Ovary (tissue), 9 donors: ENCODE data around the gene SLIT1. TPM values are rescaled to one million over a fixed set of nuclear protein-coding genes. Genes with fewer than 3 reads are reported as not detected.

ENCODE experiments used
- DNase-seq, 5 donors: peaks; one replicate each; pipeline ENCODE4 v3.0.0-alpha.2; 2019 to 2020
- H3K27ac ChIP-seq, 2 donors: fragments of 200-600 bp; one replicate each; pipeline versions ENCODE4 v1.5.1 to v1.8.0; 2019 to 2022
- H3K27me3 ChIP-seq: fragments of 200-600 bp; one replicate; pipeline ENCODE4 v1.8.0; 2022
- H3K36me3 ChIP-seq: fragments of 200-600 bp; sonication (generic); one replicate; pipeline ENCODE4 v1.5.1; 2019
- H3K4me1 ChIP-seq: one replicate; pipeline ENCODE4 v1.8.1; 2013; ENCODE audit warnings: mild to moderate bottlenecking, moderate library complexity; ENCODE audit not compliant: insufficient read depth
- H3K4me3 ChIP-seq: fragments of 200-600 bp; sonication (generic); one replicate; pipeline ENCODE4 v1.5.1; 2017
- H3K9me3 ChIP-seq, 2 donors: fragments of 200-600 bp in 1 of 2; sonication (generic) in 1 of 2; one replicate each; pipeline versions ENCODE4 v1.5.1 to v1.8.1; 2013 to 2019; ENCODE audit warnings: mild to moderate bottlenecking in 1 of 2, moderate library complexity in 1 of 2
- EP300 ChIP-seq: sonication (generic); formaldehyde crosslinking; IDR thresholded peaks from one replicate; pipeline ENCODE4 v1.6.1; 2017; ENCODE audit warnings: antibody characterized with exemption
- POLR2A ChIP-seq: fragments of 450-650 bp; IDR thresholded peaks from one replicate; pipeline ENCODE4 v1.6.1; 2017; ENCODE audit warnings: antibody characterized with exemption, mild to moderate bottlenecking, moderate library complexity
- WGBS, 3 donors: extraction: QIAGEN DNeasy Blood & Tissue Kit in 1 of 3; methylation state at CpG; one replicate each; pipeline versions ENCODE4 v1.1.5 to v1.1.7; 2013 to 2017; 5-methylcytosine and 5-hydroxymethylcytosine counted together
- intact Hi-C, 4 donors: fragments of 100-400 bp; cut with DNase I; formaldehyde crosslinking; loops; one replicate each; pipeline versions ENCODE4 v1.11.0 to v1.15.1; 2022 to 2023
- polyA plus RNA-seq, 2 donors: library from polyadenylated mRNA; stranded (reverse); fragments of 200-250 nt in 1 of 2; fragments of 350-450 nt in 1 of 2; fragmentation: Illumina TruSeq in 1 of 2; extraction: RNeasy Lipid Tissue Mini Kit (QIAGEN cat#74804) in 1 of 2; gene quantifications; one replicate each; pipeline ENCODE4 v1.2.3, GENCODE V29; 2013 to 2014
- total RNA-seq, 7 donors: library from RNA; depleted of rRNA in 2 of 7; stranded (reverse); fragments of >200 nt in 2 of 7; fragmentation: NEBNext Ultra II Directional in 3 of 7; extraction: Animal tissue kit (Norgen Biotek cat#: 25700) in 3 of 7; gene quantifications; one replicate each; pipeline versions ENCODE4 v1.1.0 to v1.2.4, GENCODE V29; 2016 to 2023
- TF ChIP-seq, protein P1 (sequence below), 3 donors: fragments of 450-650 bp in 2 of 3; fragments of 200-600 bp in 1 of 3; IDR thresholded peaks; one replicate each; pipeline versions ENCODE4 v1.5.1 to v1.8.0; 2016 to 2022; ENCODE audit warnings: antibody characterized with exemption in 3 of 3, mild to moderate bottlenecking in 1 of 3
- donor health status: DM: no; HTN: no; CAD: no; lungs with moderate emphysema.
- donor health status: DM: no; HTN: no; CAD: no.
- donor health status: Bipolar disorder and iron deficiency.
- donor health status: DM: yes; HTN: yes; CAD: no.
- donor health status: DM: no; HTN: no; CAD: no.
- donor health status: DM: yes; HTN: yes; CAD: no.

Gene SLIT1
- total and polyA plus RNA-seq, 9 donors: under 0.01 to 0.62 (median 0.25) TPM

- DNase-seq: no peak
- Histone ChIP-seq H3K27me3 (no peaks in the 10 kb centered on the region), H3K27ac (no peak overlapping the region), H3K4me1 (no peaks in the 10 kb centered on the region), H3K36me3 (no peaks in the 10 kb centered on the region), H3K4me3 (no peak overlapping the region), H3K9me3 (no peaks in the 10 kb centered on the region)
- TF ChIP-seq POLR2A: no peak
- TF ChIP-seq EP300: no peak
- TF ChIP-seq, protein P1, sequence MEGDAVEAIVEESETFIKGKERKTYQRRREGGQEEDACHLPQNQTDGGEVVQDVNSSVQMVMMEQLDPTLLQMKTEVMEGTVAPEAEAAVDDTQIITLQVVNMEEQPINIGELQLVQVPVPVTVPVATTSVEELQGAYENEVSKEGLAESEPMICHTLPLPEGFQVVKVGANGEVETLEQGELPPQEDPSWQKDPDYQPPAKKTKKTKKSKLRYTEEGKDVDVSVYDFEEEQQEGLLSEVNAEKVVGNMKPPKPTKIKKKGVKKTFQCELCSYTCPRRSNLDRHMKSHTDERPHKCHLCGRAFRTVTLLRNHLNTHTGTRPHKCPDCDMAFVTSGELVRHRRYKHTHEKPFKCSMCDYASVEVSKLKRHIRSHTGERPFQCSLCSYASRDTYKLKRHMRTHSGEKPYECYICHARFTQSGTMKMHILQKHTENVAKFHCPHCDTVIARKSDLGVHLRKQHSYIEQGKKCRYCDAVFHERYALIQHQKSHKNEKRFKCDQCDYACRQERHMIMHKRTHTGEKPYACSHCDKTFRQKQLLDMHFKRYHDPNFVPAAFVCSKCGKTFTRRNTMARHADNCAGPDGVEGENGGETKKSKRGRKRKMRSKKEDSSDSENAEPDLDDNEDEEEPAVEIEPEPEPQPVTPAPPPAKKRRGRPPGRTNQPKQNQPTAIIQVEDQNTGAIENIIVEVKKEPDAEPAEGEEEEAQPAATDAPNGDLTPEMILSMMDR (IDR thresholded peaks at IDR 0.05): no peak
- intact Hi-C loops: no loop called here
- WGBS, 3 donors: 72 to 85% (median 77%) methylated on average over 4 of the region's 4 CpGs
Observed at GRCh38 chr10:97121041-97121440, 64.7 kb downstream of the SLIT1 start.

DNA sequence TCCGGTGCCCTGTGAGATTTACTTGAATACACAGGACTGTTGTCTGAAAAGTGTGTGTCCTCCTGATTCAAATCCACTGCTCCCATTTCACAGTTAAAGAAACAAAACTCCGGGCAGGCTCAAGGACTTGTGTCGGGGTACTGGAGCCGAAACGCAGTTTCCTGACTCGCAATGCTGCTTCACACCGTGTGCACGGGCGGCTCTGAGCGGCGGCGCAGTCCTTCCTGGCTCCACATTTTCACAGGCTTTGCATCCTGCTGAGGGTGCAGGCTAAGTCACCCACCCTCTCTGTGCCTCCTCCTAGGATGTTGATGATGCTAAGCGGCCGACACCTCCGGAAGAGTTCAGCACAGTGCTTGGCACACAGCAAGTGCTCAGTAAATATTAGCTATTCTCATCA, 65.4 kb downstream of the SLIT1 start:
- no peaks in the 10 kb centered on the region for H3K27me3 ChIP-seq
- H3K4me1 ChIP-seq: no peaks in the 10 kb centered on the region
- no peak overlapping the region for H3K4me3 ChIP-seq
- H3K36me3 ChIP-seq: no peaks in the 10 kb centered on the region
- intact Hi-C loops: no loop called here
- DNase-seq: no peak
- H3K27ac ChIP-seq: no peak overlapping the region
- no peaks in the 10 kb centered on the region for H3K9me3 ChIP-seq
- 83 to 92% (median 89%) methylated on average over 15 of the region's 15 CpGs for WGBS, 3 donors
- TF ChIP-seq, protein P1 (IDR thresholded peaks at IDR 0.05): no peak
- TF ChIP-seq POLR2A (no peak), EP300 (no peak)

GRCh38 chr10:97119058-97119745, 66.6 kb downstream of the SLIT1 start:
- intact Hi-C loops: no loop called here
- H3K27ac ChIP-seq: no peak overlapping the region
- H3K4me1 ChIP-seq: no peaks in the 10 kb centered on the region
- no peaks in the 10 kb centered on the region for H3K27me3 ChIP-seq
- 70 to 79% (median 76%) methylated on average over 20 of the region's 20 CpGs for WGBS, 3 donors
- no peaks in the 10 kb centered on the region for H3K9me3 ChIP-seq
- no peak overlapping the region for H3K4me3 ChIP-seq
- H3K36me3 ChIP-seq: no peaks in the 10 kb centered on the region
- no peak for TF ChIP-seq EP300
- DNase-seq: no peak

- no peaks in the 10 kb centered on the region for H3K9me3 ChIP-seq
- H3K4me3 ChIP-seq: no peak overlapping the region
- no peaks in the 10 kb centered on the region for H3K4me1 ChIP-seq
- no peak for TF ChIP-seq POLR2A
- TF ChIP-seq EP300: no peak
- TF ChIP-seq, protein P1 (IDR thresholded peaks at IDR 0.05): no peak
- DNase-seq: no peak
- H3K27ac ChIP-seq: no peak overlapping the region
- intact Hi-C loops: no loop called here
- H3K27me3 ChIP-seq: no peaks in the 10 kb centered on the region
- H3K36me3 ChIP-seq: no peaks in the 10 kb centered on the region
- WGBS, 3 donors: 36 to 61% (median 42%) methylated on average over 3 of the region's 3 CpGs
Observed at GRCh38 chr10:97117372-97117771, 68.4 kb downstream of the SLIT1 start.

- H3K4me3 ChIP-seq: no peak overlapping the region
- H3K9me3 ChIP-seq: no peaks in the 10 kb centered on the region
- H3K4me1 ChIP-seq: no peaks in the 10 kb centered on the region
- TF ChIP-seq POLR2A (no peak), EP300 (no peak)
- TF ChIP-seq, protein P1 (IDR thresholded peaks at IDR 0.05): no peak
- no peaks in the 10 kb centered on the region for H3K27me3 ChIP-seq
- H3K27ac ChIP-seq: no peak overlapping the region
- DNase-seq: no peak
- intact Hi-C loops: no loop called here
- WGBS, 3 donors: 64 to 78% (median 69%) methylated on average over 6 to 7 of the region's 7 CpGs
- H3K36me3 ChIP-seq: no peaks in the 10 kb centered on the region
Observed at GRCh38 chr10:97116462-97117162, 69.1 kb downstream of the SLIT1 start.
